Loucy (cell line): ENCODE data around the gene CENPT.

Source experiments
- H2AFZ ChIP-seq: fragments of 200-600 bp; sonication (generic); 2 replicates; pipeline ENCODE4 v1.6.0; 2016; ENCODE audit warnings: antibody characterized with exemption, mild to moderate bottlenecking, low read length, moderate library complexity
- H3F3A ChIP-seq: fragments of 200-600 bp; 2 replicates; pipeline ENCODE4 v1.6.0; 2016; ENCODE audit warnings: antibody characterized with exemption, low read depth, mild to moderate bottlenecking
- H3K27me3 ChIP-seq: fragments of 200-600 bp; sonication (generic); 2 replicates; pipeline ENCODE4 v1.6.1; 2014; ENCODE audit warnings: low read length, mild to moderate bottlenecking; ENCODE audit not compliant: insufficient read depth, poor library complexity, severe bottlenecking
- H3K36me3 ChIP-seq: fragments of 200-600 bp; sonication (generic); 2 replicates; pipeline ENCODE4 v1.6.1; 2016; ENCODE audit warnings: low read length; ENCODE audit not compliant: insufficient read depth
- H3K4me1 ChIP-seq: fragments of 200-600 bp; sonication (generic); 2 replicates; pipeline ENCODE4 v1.5.1; 2014; ENCODE audit warnings: low read length, mild to moderate bottlenecking; ENCODE audit not compliant: insufficient read depth, poor library complexity, severe bottlenecking
- H3K4me2 ChIP-seq: fragments of 200-600 bp; sonication (generic); 2 replicates; pipeline ENCODE4 v1.6.0; 2014; ENCODE audit warnings: antibody characterized with exemption, low read length, low read depth, mild to moderate bottlenecking; ENCODE audit not compliant: poor library complexity, severe bottlenecking
- H3K4me3 ChIP-seq: fragments of 200-600 bp; sonication (generic); 2 replicates; pipeline ENCODE4 v1.5.1; 2014; ENCODE audit warnings: low read length, mild to moderate bottlenecking, mixed read lengths; ENCODE audit not compliant: poor library complexity, severe bottlenecking
- H3K79me2 ChIP-seq: fragments of 200-600 bp; sonication (generic); 2 replicates; pipeline ENCODE4 v1.6.1; 2014; ENCODE audit warnings: low read length; ENCODE audit not compliant: insufficient read depth
- H3K9ac ChIP-seq: fragments of 200-600 bp; sonication (generic); 2 replicates; pipeline ENCODE4 v1.6.0; 2014; ENCODE audit warnings: mild to moderate bottlenecking, low read depth, low read length, moderate library complexity; ENCODE audit not compliant: poor library complexity, severe bottlenecking
- H3K9me2 ChIP-seq: fragments of 200-600 bp; sonication (generic); replicated peaks from 2 replicates; pipeline ENCODE4 v1.6.1; 2016; ENCODE audit warnings: low read depth, low read length, mixed read lengths
- H3K9me3 ChIP-seq: fragments of 200-600 bp; sonication (generic); 2 replicates; pipeline ENCODE4 v1.6.1; 2014; ENCODE audit warnings: mild to moderate bottlenecking, antibody characterized with exemption, low read length, low read depth; ENCODE audit not compliant: insufficient read depth
- H4K20me1 ChIP-seq: fragments of 200-600 bp; sonication (generic); 2 replicates; pipeline ENCODE4 v1.6.0; 2014; ENCODE audit warnings: antibody characterized with exemption, low read length, mild to moderate bottlenecking; ENCODE audit not compliant: insufficient read depth, poor library complexity, severe bottlenecking
- CTCF ChIP-seq: fragments of 200-600 bp; sonication (generic); conservative IDR thresholded peaks from 2 replicates; pipeline ENCODE4 v1.5.1; 2014; ENCODE audit warnings: mild to moderate bottlenecking, antibody characterized with exemption, low read length
- EZH2phosphoT487 ChIP-seq: fragments of 200-600 bp; IDR thresholded peaks from 2 replicates; pipeline ENCODE4 v1.6.1; 2018; ENCODE audit warnings: antibody characterized with exemption, mild to moderate bottlenecking, moderate library complexity, borderline replicate concordance

CENPT gene

DNA sequence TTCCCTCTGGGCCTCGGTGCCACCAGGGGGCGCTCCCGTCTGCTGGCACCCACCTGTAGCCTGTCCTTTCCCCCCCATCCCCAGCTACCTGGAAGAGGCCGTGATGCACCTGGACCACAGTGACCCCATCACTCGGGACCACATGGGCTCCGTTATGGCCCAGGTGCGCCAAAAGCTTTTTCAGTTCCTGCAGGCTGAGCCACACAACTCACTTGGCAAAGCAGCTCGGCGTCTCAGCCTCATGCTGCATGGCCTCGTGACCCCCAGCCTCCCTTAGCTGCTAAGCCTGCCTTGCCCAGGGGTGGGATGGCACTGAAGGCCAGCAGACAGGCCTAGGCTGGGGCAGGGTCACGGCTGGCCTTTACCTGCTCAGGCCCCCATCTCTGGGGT, 36.4 kb upstream of the CENPT start:
- H3K9me2 ChIP-seq = no peaks in the 10 kb centered on the region
- H2AFZ ChIP-seq = no peak overlapping the region
- no peaks in the 10 kb centered on the region for H3F3A ChIP-seq
- no peaks in the 10 kb centered on the region for H3K27me3 ChIP-seq
- no peak overlapping the region for H3K4me3 ChIP-seq
- TF ChIP-seq EZH2phosphoT487 = no peak
- peak; percentile 88 for TF ChIP-seq CTCF
- H3K79me2 ChIP-seq = no peaks in the 10 kb centered on the region
- H3K9me3 ChIP-seq = no peaks in the 10 kb centered on the region
- H3K36me3 ChIP-seq = peaks cover 76% of the 10 kb centered on the region; the same call in 1 of the 2 replicates
- H3K4me1 ChIP-seq = no peaks in the 10 kb centered on the region
- H4K20me1 ChIP-seq = no peaks in the 10 kb centered on the region
- H3K4me2 ChIP-seq = no peak overlapping the region
- H3K9ac ChIP-seq = no peak overlapping the region

GRCh38 chr16:67883146-67883871, 35.8 kb upstream of the CENPT start:
- H3F3A ChIP-seq = no peaks in the 10 kb centered on the region
- H2AFZ ChIP-seq = no peak overlapping the region
- peaks cover 82% of the 10 kb centered on the region; the same call in 1 of the 2 replicates for H3K36me3 ChIP-seq
- H3K79me2 ChIP-seq = no peaks in the 10 kb centered on the region
- no peaks in the 10 kb centered on the region for H3K4me1 ChIP-seq
- TF ChIP-seq EZH2phosphoT487 (no peak), CTCF (no peak)
- no peaks in the 10 kb centered on the region for H3K9me2 ChIP-seq
- no peak overlapping the region for H3K4me2 ChIP-seq
- H3K4me3 ChIP-seq = no peak overlapping the region
- H4K20me1 ChIP-seq = no peaks in the 10 kb centered on the region
- no peak overlapping the region for H3K9ac ChIP-seq
- no peaks in the 10 kb centered on the region for H3K9me3 ChIP-seq
- H3K27me3 ChIP-seq = no peaks in the 10 kb centered on the region

DNA sequence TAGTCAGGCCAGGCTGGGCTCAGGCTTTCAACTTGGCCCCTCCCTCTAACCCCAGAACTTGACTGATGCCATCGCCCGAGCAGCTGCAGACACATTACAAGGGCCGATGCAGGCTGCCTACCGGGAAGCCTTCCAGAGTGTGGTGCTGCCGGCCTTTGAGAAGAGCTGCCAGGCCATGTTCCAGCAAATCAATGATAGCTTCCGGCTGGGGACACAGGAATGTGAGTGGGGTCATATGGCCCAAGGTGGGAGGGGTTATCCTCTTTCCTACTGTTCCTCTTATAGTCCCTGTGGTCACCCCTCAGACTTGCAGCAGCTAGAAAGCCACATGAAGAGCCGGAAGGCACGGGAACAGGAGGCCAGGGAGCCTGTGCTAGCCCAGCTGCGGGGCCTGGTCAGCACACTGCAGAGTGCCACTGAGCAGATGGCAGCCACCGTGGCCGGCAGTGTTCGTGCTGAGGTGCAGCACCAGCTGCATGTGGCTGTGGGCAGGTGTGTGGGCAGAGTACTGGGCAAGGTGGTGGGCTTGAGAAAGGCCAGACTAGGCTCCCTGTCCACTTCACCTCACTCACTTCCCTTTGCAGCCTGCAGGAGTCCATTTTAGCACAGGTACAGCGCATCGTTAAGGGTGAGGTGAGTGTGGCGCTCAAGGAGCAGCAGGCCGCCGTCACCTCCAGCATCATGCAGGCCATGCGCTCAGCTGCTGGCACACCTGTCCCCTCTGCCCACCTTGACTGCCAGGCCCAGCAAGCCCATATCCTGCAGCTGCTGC, 35.1 kb upstream of the CENPT start:
- Histone ChIP-seq H3K36me3 (peaks cover 89% of the 10 kb centered on the region; the same call in 1 of the 2 replicates), H3K79me2 (no peaks in the 10 kb centered on the region; the same call in 1 of the 2 replicates), H3K4me1 (no peaks in the 10 kb centered on the region), H3K9me2 (no peaks in the 10 kb centered on the region), H2AFZ (no peak overlapping the region), H3K4me3 (no peak overlapping the region), H3K4me2 (no peak overlapping the region), H3F3A (no peaks in the 10 kb centered on the region), H4K20me1 (no peaks in the 10 kb centered on the region), H3K9ac (no peak overlapping the region), H3K9me3 (no peaks in the 10 kb centered on the region), H3K27me3 (no peaks in the 10 kb centered on the region)
- TF ChIP-seq EZH2phosphoT487 = no peak
- TF ChIP-seq CTCF = no peak
